Measurements from ENCODE around the gene SLC27A3. TPM values are rescaled to one million over a fixed set of nuclear protein-coding genes. Genes with fewer than 3 reads are reported as not detected.
A peak's percentile ranks its signal among the peaks of the same experiment; 100 is the strongest.

The SLC27A3 gene, protein sequence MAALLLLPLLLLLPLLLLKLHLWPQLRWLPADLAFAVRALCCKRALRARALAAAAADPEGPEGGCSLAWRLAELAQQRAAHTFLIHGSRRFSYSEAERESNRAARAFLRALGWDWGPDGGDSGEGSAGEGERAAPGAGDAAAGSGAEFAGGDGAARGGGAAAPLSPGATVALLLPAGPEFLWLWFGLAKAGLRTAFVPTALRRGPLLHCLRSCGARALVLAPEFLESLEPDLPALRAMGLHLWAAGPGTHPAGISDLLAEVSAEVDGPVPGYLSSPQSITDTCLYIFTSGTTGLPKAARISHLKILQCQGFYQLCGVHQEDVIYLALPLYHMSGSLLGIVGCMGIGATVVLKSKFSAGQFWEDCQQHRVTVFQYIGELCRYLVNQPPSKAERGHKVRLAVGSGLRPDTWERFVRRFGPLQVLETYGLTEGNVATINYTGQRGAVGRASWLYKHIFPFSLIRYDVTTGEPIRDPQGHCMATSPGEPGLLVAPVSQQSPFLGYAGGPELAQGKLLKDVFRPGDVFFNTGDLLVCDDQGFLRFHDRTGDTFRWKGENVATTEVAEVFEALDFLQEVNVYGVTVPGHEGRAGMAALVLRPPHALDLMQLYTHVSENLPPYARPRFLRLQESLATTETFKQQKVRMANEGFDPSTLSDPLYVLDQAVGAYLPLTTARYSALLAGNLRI
- total RNA-seq = 105 TPM
- long read RNA-seq, full-length matches to known transcripts = 161 of 231 reads
- long read RNA-seq, partial matches to known transcripts = 20 of 231 reads
- long read RNA-seq, other reads (novel, unspliced or antisense) = 50 of 231 reads

DNA sequence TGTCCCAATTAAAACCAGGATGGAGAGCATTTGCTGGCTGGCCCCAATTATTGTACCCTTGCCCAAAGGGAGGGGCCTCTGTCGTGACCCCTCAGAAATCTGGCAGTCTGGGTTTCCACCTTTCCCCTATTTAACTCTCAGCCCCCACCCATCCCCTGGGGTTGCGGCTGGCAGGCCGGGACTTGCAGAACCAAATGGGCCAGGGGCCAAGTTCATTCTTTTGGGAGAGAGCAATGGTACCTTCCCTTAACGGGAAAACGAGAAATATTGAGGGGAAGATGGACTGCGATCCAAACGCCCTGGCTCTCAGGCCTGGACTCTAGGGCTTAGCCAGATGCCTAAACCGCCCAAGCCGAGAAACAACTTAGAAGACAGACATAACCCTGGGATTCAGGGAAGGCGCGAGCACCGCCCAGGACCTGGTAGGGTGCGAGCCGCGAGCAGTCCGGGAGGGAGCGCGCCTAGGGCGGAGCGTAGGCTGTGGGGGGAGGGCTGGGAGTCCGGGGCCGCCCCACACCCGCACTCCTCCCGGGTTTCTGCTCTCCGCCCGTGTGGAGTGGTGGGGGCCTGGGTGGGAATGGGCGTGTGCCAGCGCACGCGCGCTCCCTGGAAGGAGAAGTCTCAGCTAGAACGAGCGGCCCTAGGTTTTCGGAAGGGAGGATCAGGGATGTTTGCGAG lies at the start of gene SLC27A3:
TSS of gene SLC27A3 (plus strand) at position 628 of the 678 bp plus-strand sequence. CDS start 91 bp downstream, outside the sequence.
- H3K4me3 ChIP-seq = peak within 1 kb of the TSS; percentile 92
- TF ChIP-seq, protein P1, sequence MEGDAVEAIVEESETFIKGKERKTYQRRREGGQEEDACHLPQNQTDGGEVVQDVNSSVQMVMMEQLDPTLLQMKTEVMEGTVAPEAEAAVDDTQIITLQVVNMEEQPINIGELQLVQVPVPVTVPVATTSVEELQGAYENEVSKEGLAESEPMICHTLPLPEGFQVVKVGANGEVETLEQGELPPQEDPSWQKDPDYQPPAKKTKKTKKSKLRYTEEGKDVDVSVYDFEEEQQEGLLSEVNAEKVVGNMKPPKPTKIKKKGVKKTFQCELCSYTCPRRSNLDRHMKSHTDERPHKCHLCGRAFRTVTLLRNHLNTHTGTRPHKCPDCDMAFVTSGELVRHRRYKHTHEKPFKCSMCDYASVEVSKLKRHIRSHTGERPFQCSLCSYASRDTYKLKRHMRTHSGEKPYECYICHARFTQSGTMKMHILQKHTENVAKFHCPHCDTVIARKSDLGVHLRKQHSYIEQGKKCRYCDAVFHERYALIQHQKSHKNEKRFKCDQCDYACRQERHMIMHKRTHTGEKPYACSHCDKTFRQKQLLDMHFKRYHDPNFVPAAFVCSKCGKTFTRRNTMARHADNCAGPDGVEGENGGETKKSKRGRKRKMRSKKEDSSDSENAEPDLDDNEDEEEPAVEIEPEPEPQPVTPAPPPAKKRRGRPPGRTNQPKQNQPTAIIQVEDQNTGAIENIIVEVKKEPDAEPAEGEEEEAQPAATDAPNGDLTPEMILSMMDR (IDR thresholded peaks at IDR 0.05) = no peak
- DNase-seq (peak; percentile 93), ATAC-seq (peak; percentile 82)
- H3K9me3 ChIP-seq = no peaks in the 10 kb centered on the region
- H3K36me3 ChIP-seq = peaks cover 32% of the 10 kb centered on the region
- peaks cover 70% of the 10 kb centered on the region for H3K4me1 ChIP-seq
- no peaks in the 10 kb centered on the region for H3K27me3 ChIP-seq
- H3K27ac ChIP-seq = peak within 1 kb of the TSS; percentile 93
- intact Hi-C loops (cut with DNase I) = loop anchor here (5.0 kb wide), 1 partner anchor 98 kb away; the partner anchor contains the start of gene NPR1

DNA sequence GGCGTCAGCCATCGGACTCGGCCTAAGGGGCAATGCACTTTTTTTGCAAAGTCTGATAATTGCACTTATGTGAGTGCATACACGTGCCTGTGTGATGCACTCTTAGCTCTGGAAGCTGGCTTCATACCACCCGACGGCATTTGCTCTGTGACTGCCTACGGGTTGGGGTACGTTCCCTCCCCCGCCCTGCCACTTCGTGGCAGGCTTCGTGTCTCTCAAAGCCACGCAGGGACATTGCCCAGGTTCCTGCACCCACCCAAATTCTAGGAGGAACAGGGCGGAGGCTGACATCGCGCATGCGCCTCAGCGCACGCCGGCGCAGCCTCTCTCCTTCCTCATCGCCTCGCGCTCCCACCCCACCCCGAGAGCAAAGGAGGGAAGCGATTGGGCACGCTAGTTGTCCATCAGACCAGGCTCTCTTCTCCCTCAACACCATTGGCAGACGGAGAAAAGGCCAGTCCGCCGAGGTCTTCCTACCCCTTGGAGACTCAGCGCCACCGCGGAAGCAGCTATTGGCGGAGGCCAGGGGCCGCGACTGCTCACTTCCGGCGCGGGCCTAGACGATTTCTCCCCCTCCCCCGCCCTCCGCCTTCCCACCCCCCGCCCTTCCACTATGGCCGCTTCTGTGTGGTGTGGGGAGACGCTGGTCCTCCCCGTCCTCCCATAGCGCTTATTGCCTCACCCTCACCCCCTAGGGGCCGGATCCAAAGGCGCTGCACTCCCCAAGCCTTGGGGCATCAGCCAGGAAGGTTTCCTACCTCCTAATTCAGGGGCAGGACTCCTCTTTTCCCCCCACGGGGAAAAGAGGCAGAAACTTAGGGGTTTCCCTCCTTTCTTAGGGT lies 47.5 kb upstream of the SLC27A3 start, which contains the start of gene INTS3:
TSS of gene INTS3 (plus strand) at position 588 of the 842 bp plus-strand sequence. CDS start 585 bp downstream, outside the sequence.
- Histone ChIP-seq H3K27me3 (no peaks in the 10 kb centered on the region), H3K4me1 (peaks cover 22% of the 10 kb centered on the region), H3K9me3 (no peaks in the 10 kb centered on the region), H3K36me3 (no peaks in the 10 kb centered on the region), H3K27ac (peak within 1 kb of the TSS; percentile 99), H3K4me3 (peak within 1 kb of the TSS; percentile 94)
- TF ChIP-seq, protein P1 (IDR thresholded peaks at IDR 0.05) = peak; percentile 27
- ATAC-seq = peak; percentile 100
- intact Hi-C loops (cut with DNase I) = no loop called here
- DNase-seq = peak; percentile 100

DNA sequence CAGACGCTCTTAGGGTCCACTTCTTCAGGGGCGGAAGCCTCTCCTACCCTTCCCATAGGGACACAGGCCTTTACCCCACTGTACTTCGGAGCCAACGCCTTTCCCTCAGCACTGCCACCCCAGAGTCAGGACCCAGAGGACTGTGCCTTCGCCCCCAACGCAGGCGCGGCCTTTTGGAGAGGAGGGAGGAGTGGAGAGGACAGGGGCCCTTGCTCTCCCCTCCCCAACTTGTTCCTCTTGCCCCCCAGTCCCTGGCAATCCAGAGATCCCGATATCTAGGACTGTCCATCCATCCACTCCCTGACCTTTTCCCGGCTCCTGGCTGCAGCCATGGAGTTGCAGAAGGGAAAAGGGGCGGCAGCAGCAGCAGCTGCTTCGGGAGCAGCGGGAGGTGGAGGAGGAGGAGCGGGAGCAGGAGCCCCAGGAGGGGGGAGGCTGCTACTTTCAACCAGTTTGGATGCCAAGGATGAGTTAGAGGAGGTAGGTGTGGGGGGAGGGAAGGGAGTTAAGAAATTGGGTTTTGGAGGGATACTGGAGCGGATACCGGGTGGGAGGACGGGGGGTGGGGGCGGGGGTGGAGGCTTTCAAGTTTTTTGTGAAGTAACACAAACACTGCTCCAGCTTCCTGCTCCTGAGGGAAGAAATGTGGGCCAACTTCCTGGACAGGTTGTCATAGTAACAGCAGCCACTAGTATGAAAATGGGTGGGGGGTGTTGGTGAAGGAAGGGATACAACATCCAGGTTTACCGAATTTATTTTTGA lies 46.7 kb upstream of the SLC27A3 start:
- DNase-seq (peak; percentile 78), ATAC-seq (peak; percentile 4)
- no peaks in the 10 kb centered on the region for H3K9me3 ChIP-seq
- no peaks in the 10 kb centered on the region for H3K36me3 ChIP-seq
- intact Hi-C loops (cut with DNase I) = no loop called here
- TF ChIP-seq, protein P1 (IDR thresholded peaks at IDR 0.05) = no peak
- no peaks in the 10 kb centered on the region for H3K27me3 ChIP-seq
- peaks cover 25% of the 10 kb centered on the region for H3K4me1 ChIP-seq
- peak overlapping the region; percentile 99 for H3K27ac ChIP-seq
- H3K4me3 ChIP-seq = peak overlapping the region; percentile 94

DNA sequence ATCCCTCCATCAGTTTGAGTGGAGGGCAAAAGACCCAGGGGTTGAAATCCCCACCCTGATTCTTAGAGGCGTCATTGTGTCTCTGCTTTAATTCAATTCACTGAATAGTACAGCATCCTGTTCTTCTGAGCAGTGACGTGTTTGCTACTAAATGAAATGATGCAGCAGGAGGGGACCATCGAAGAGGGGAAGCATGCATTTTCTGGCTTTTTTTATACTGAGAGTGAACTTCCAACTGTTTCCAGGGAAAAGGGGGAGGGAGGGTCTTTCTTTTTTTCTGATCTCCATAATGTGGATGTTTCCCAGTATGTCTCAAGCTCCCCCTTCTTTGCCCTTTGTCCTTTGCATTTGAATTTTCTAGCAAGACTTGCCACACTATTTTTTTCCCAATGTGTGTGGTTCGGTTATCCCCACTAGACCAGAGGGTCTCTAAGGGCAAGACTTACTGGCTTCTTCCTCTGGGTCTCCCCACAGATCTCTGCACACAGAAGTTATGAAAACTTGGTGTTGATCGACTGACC lies 44.7 kb upstream of the SLC27A3 start:
- H3K27ac ChIP-seq = peak overlapping the region; percentile 24
- H3K4me3 ChIP-seq = no peak overlapping the region
- no peaks in the 10 kb centered on the region for H3K27me3 ChIP-seq
- ATAC-seq (no peak), DNase-seq (no peak)
- TF ChIP-seq, protein P1 (IDR thresholded peaks at IDR 0.05) = no peak
- no peaks in the 10 kb centered on the region for H3K36me3 ChIP-seq
- intact Hi-C loops (cut with DNase I) = no loop called here
- H3K4me1 ChIP-seq = peaks cover 28% of the 10 kb centered on the region
- no peaks in the 10 kb centered on the region for H3K9me3 ChIP-seq

Measured in upper lobe of right lung (tissue), 1 donor.